ENCODE measurements around the gene GALNT16. TPM values are rescaled to one million over a fixed set of nuclear protein-coding genes. Genes with fewer than 3 reads are reported as not detected.

The GALNT16 gene
- total RNA-seq, 1 donor from 2014 or later, result 3.1 TPM

GRCh38 chr14:69366069-69366468 lies 106.1 kb downstream of the GALNT16 start:
- no peak for TF ChIP-seq CTCF (IDR thresholded peaks at IDR 0.05)
- H3K9me3 Mint-ChIP-seq (ENCODE audit: unreplicated experiment), result no peaks in the 10 kb centered on the region
- no peak overlapping the region for H3K27ac Mint-ChIP-seq (ENCODE audit: unreplicated experiment)
- no peak overlapping the region for H3K4me3 Mint-ChIP-seq (ENCODE audit: unreplicated experiment)
- no peaks in the 10 kb centered on the region for H3K36me3 Mint-ChIP-seq (ENCODE audit: unreplicated experiment)
- no peak for DNase-seq (ENCODE audit: extremely low spot score, unreplicated experiment)
- no peaks in the 10 kb centered on the region for H3K4me1 Mint-ChIP-seq (ENCODE audit: unreplicated experiment)
- no peaks in the 10 kb centered on the region for H3K27me3 Mint-ChIP-seq (ENCODE audit: unreplicated experiment)

DNA sequence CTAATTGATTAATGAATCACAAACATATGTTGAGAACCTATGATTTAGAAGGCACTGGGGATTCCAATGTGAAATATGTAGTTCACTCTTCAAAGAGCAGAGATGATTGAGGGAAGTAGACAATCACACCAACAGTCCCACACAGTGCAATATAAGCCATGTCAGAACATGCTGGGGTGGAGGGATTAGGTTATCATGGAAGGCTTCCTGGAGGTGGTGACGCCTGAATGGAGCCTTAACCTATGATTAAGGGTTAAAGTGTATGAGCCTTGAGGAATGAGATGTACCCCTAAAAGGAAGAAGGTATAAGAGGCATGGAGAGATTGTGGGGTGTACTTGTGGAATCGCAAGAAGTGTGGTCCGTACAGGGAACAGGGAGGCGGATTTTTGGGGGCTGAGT lies 106.8 kb downstream of the GALNT16 start:
- Mint-ChIP-seq H3K36me3 (ENCODE audit: unreplicated experiment) (no peaks in the 10 kb centered on the region), H3K4me3 (ENCODE audit: unreplicated experiment) (no peak overlapping the region), H3K4me1 (ENCODE audit: unreplicated experiment) (no peaks in the 10 kb centered on the region), H3K9me3 (ENCODE audit: unreplicated experiment) (no peaks in the 10 kb centered on the region), H3K27ac (ENCODE audit: unreplicated experiment) (no peak overlapping the region), H3K27me3 (ENCODE audit: unreplicated experiment) (no peaks in the 10 kb centered on the region)
- TF ChIP-seq CTCF (IDR thresholded peaks at IDR 0.05), result no peak
- DNase-seq (ENCODE audit: extremely low spot score, unreplicated experiment), result no peak

DNA sequence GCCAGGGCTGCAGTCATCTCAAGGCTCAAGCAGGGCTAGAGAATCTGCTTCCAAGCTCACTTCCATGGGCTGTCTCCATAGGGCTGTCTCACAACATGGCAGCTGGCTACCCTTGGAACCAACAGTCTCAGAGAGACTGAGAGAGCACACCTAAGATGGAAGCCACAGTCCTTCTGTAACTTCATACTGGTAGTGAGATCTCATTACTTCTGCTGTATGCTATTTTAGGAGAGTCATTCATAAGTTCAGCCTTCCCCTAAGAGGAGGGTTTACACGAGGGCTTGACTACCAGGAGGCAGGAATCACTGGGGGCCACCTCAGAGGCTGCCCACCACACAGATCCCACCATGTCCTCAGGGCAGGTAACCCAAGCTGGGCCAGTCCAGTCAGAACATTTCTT lies 108.4 kb downstream of the GALNT16 start:
- no peaks in the 10 kb centered on the region for H3K4me1 Mint-ChIP-seq (ENCODE audit: unreplicated experiment)
- no peaks in the 10 kb centered on the region for H3K9me3 Mint-ChIP-seq (ENCODE audit: unreplicated experiment)
- H3K27me3 Mint-ChIP-seq (ENCODE audit: unreplicated experiment), result no peaks in the 10 kb centered on the region
- no peak for TF ChIP-seq CTCF (IDR thresholded peaks at IDR 0.05)
- H3K4me3 Mint-ChIP-seq (ENCODE audit: unreplicated experiment), result no peak overlapping the region
- peaks cover 5% of the 10 kb centered on the region for H3K36me3 Mint-ChIP-seq (ENCODE audit: unreplicated experiment)
- H3K27ac Mint-ChIP-seq (ENCODE audit: unreplicated experiment), result no peak overlapping the region
- DNase-seq (ENCODE audit: extremely low spot score, unreplicated experiment), result no peak

GRCh38 chr14:69370061-69370460 lies 110.1 kb downstream of the GALNT16 start:
- no peaks in the 10 kb centered on the region for H3K4me1 Mint-ChIP-seq (ENCODE audit: unreplicated experiment)
- no peak for TF ChIP-seq CTCF (IDR thresholded peaks at IDR 0.05)
- DNase-seq (ENCODE audit: extremely low spot score, unreplicated experiment), result no peak
- no peak overlapping the region for H3K27ac Mint-ChIP-seq (ENCODE audit: unreplicated experiment)
- peaks cover 14% of the 10 kb centered on the region for H3K36me3 Mint-ChIP-seq (ENCODE audit: unreplicated experiment)
- peaks cover 1% of the 10 kb centered on the region for H3K9me3 Mint-ChIP-seq (ENCODE audit: unreplicated experiment)
- no peaks in the 10 kb centered on the region for H3K27me3 Mint-ChIP-seq (ENCODE audit: unreplicated experiment)
- no peak overlapping the region for H3K4me3 Mint-ChIP-seq (ENCODE audit: unreplicated experiment)

GRCh38 chr14:69372146-69372545 lies 112.2 kb downstream of the GALNT16 start:
- TF ChIP-seq CTCF (IDR thresholded peaks at IDR 0.05), result no peak
- no peak overlapping the region for H3K4me3 Mint-ChIP-seq (ENCODE audit: unreplicated experiment)
- no peaks in the 10 kb centered on the region for H3K27me3 Mint-ChIP-seq (ENCODE audit: unreplicated experiment)
- H3K9me3 Mint-ChIP-seq (ENCODE audit: unreplicated experiment), result peaks cover 14% of the 10 kb centered on the region
- no peaks in the 10 kb centered on the region for H3K4me1 Mint-ChIP-seq (ENCODE audit: unreplicated experiment)
- no peak for DNase-seq (ENCODE audit: extremely low spot score, unreplicated experiment)
- H3K36me3 Mint-ChIP-seq (ENCODE audit: unreplicated experiment), result peaks cover 33% of the 10 kb centered on the region
- H3K27ac Mint-ChIP-seq (ENCODE audit: unreplicated experiment), result no peak overlapping the region

All from osteocyte (in vitro differentiated cells).